Omental fat pad (tissue), 4 donors: ENCODE results near the gene TBC1D19. TPM values are rescaled to one million over a fixed set of nuclear protein-coding genes. Genes with fewer than 3 reads are reported as not detected.

ENCODE experiments used
- ATAC-seq: fragments of 150-250 bp; one replicate; pipeline ENCODE4 v1.9.1; 2016; ENCODE audit warnings: mild to moderate bottlenecking, moderate library complexity; ENCODE audit not compliant: low FRiP score
- DNase-seq: peaks from one replicate; pipeline ENCODE4 v3.0.0-alpha.2; 2019; ENCODE audit warnings: low spot score
- CTCF ChIP-seq, 3 donors: fragments of 450-650 bp; IDR thresholded peaks; one replicate each; pipeline ENCODE4 v1.5.1; 2016 to 2017; ENCODE audit warnings: antibody characterized with exemption in 3 of 3, mild to moderate bottlenecking in 3 of 3, moderate library complexity in 2 of 3
- total RNA-seq, 4 donors: library from RNA; depleted of rRNA; stranded (reverse); fragments of >200 nt; gene quantifications; one replicate each; pipeline ENCODE4 v1.1.0, GENCODE V29; 2016

The TBC1D19 gene
- total RNA-seq, 4 donors from 2014 or later = 5.6 to 21.6 (median 12.3) TPM

GRCh38 chr4:26601204-26601603, 17.3 kb downstream of the TBC1D19 start:
- TF ChIP-seq CTCF (IDR thresholded peaks at IDR 0.05) = no peak

GRCh38 chr4:26607776-26608175, 23.9 kb downstream of the TBC1D19 start:
- TF ChIP-seq CTCF (IDR thresholded peaks at IDR 0.05) = no peak
- ATAC-seq (no peak), DNase-seq (no peak)

More at GRCh38 chr4:26601204-26601603, 17.3 kb downstream of the TBC1D19 start:
- ATAC-seq (no peak), DNase-seq (no peak)

- TF ChIP-seq CTCF (IDR thresholded peaks at IDR 0.05) = no peak
- DNase-seq (no peak), ATAC-seq (no peak)
Observed at GRCh38 chr4:26609391-26609790, 25.5 kb downstream of the TBC1D19 start.

GRCh38 chr4:26609868-26610267, 26.0 kb downstream of the TBC1D19 start:
- DNase-seq (no peak), ATAC-seq (no peak)
- TF ChIP-seq CTCF (IDR thresholded peaks at IDR 0.05) = no peak

- no peak for TF ChIP-seq CTCF (IDR thresholded peaks at IDR 0.05)
- ATAC-seq (no peak), DNase-seq (no peak)
Observed at GRCh38 chr4:26611372-26611771, 27.5 kb downstream of the TBC1D19 start.

- no peak for DNase-seq
- no peak for ATAC-seq
- no peak for TF ChIP-seq CTCF (IDR thresholded peaks at IDR 0.05)
Observed at GRCh38 chr4:26611885-26612284, 28.0 kb downstream of the TBC1D19 start.

- ATAC-seq (no peak), DNase-seq (no peak)
- TF ChIP-seq CTCF (IDR thresholded peaks at IDR 0.05) = no peak
Observed at GRCh38 chr4:26613237-26613636, 29.4 kb downstream of the TBC1D19 start.
